ENCODE data around the gene BAHD1.

BAHD1 gene

DNA sequence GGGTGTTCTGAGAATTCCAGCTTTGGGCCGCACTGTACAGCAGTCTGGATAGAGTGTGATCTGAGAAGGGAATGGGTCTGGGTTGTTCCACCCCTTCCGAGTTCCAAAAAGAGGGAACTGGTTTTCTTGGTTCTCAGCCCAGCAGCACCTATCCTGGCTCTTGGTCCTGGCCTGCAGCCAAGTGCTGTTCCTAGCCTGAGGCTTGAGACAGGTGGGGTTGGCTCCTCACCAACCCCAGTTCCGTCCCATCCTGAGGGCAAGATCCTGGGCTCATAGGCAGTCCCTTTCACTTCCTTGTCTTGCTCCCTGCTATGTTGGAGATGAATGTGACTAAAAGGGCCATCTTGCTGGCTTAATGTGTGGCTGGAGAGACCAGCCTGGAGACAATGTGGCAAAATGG lies 20.0 kb upstream of the BAHD1 start:
- Histone ChIP-seq H3K27ac (no peak overlapping the region), H3K4me2 (no peak overlapping the region), H3K79me2 (ENCODE audit: insufficient read depth, low read depth) (no peaks in the 10 kb centered on the region), H3K4me1 (ENCODE audit: low read depth, poor library complexity, severe bottlenecking) (no peaks in the 10 kb centered on the region), H3K4me3 (IDR thresholded peaks at IDR 0.05; ENCODE audit: insufficient read depth, low read depth, low read length) (no peak overlapping the region), H2AFZ (ENCODE audit: low read depth) (no peak overlapping the region), H3K9ac (no peak overlapping the region), H3K36me3 (ENCODE audit: insufficient read depth) (no peaks in the 10 kb centered on the region), H4K20me1 (ENCODE audit: insufficient read depth) (no peaks in the 10 kb centered on the region), H3K27me3 (ENCODE audit: insufficient read depth, low read depth) (no peaks in the 10 kb centered on the region)
- TF ChIP-seq, protein P1, sequence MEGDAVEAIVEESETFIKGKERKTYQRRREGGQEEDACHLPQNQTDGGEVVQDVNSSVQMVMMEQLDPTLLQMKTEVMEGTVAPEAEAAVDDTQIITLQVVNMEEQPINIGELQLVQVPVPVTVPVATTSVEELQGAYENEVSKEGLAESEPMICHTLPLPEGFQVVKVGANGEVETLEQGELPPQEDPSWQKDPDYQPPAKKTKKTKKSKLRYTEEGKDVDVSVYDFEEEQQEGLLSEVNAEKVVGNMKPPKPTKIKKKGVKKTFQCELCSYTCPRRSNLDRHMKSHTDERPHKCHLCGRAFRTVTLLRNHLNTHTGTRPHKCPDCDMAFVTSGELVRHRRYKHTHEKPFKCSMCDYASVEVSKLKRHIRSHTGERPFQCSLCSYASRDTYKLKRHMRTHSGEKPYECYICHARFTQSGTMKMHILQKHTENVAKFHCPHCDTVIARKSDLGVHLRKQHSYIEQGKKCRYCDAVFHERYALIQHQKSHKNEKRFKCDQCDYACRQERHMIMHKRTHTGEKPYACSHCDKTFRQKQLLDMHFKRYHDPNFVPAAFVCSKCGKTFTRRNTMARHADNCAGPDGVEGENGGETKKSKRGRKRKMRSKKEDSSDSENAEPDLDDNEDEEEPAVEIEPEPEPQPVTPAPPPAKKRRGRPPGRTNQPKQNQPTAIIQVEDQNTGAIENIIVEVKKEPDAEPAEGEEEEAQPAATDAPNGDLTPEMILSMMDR (conservative IDR thresholded peaks at IDR 0.05; ENCODE audit: low read depth, low read length): no peak

DNA sequence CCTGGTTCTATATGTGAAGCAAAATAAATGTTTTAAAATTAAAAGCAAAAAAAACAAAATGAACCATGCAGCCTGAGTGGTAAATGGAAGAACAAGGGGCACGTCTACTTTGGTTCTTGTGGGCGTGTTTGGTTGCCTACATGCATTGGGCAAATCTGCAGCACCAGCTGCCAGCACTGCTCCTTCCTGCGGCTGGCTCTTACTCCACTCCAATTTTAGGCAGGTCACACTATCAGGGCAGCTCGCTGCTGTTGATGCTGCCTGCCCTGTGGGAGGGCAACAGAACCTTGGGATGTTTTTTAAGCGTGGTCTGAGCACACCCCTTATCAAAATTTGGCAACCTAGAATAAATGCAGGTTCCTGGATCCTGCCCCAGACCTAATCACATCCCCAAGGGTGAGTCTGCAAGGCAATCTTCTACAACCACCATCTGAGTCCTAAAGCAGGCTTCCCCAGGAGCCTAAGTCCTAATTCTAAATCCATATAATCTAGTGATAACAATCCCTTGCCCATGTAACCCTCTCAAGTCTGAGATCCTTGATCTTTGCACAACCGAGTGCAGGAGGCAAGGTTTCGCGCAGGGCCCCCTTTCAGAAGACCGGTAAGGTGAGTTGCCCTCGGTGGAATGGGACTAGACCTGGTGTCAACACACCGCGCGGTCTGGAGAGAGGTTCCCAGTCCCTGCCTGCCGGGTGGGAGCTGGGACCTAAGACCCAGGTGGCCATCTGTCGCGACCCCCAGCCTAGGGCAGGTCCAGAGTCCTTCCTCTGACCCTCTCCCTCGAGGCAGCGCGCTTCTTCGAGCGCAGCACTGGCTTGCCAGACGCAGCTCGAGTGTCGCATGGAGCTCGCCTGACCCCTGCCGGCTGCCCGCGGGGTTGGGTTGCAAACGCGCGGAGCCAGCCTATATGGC lies 19.3 kb upstream of the BAHD1 start:
- Histone ChIP-seq H3K4me2 (no peak overlapping the region), H3K9ac (no peak overlapping the region), H3K27ac (no peak overlapping the region), H3K79me2 (ENCODE audit: insufficient read depth, low read depth) (no peaks in the 10 kb centered on the region), H4K20me1 (ENCODE audit: insufficient read depth) (no peaks in the 10 kb centered on the region), H3K36me3 (ENCODE audit: insufficient read depth) (no peaks in the 10 kb centered on the region), H3K4me1 (ENCODE audit: low read depth, poor library complexity, severe bottlenecking) (no peaks in the 10 kb centered on the region), H3K4me3 (IDR thresholded peaks at IDR 0.05; ENCODE audit: insufficient read depth, low read depth, low read length) (no peak overlapping the region), H3K27me3 (ENCODE audit: insufficient read depth, low read depth) (no peaks in the 10 kb centered on the region), H2AFZ (ENCODE audit: low read depth) (no peak overlapping the region)
- TF ChIP-seq, protein P1 (conservative IDR thresholded peaks at IDR 0.05; ENCODE audit: low read depth, low read length): no peak

DNA sequence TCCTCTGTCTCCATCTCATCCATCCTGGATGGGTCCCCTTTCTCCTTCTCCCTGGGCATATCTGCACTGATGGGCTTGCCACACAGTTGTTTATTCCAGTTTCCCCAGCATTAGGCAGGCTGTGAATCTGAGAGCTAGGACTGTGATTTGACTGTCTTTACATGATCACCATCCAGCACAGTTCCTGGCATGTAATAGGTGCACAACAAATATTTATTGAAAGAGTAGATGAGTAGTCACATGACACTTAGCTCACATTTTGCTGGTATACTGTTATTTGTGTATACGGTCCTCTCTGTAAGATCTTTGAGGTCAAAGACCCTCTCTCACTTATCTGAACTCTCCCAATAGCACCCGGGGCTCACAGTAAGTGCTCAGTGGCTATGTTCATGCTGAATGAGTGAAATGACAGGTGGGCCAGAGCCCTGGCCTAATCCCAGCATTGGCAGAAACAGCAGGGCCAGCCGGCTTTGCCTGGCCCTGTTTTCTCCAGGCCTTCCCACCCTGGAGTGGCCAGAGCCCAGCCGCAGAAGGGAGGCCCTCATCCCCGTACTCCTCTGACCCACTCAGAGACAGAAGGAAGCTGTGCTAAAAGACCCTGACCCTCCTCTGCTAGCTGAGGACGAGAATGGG lies 16.2 kb upstream of the BAHD1 start:
- Histone ChIP-seq H3K27me3 (ENCODE audit: insufficient read depth, low read depth) (no peaks in the 10 kb centered on the region), H3K4me3 (IDR thresholded peaks at IDR 0.05; ENCODE audit: insufficient read depth, low read depth, low read length) (no peak overlapping the region), H3K4me1 (ENCODE audit: low read depth, poor library complexity, severe bottlenecking) (no peaks in the 10 kb centered on the region), H3K9ac (no peak overlapping the region), H2AFZ (ENCODE audit: low read depth) (no peak overlapping the region), H3K27ac (no peak overlapping the region), H3K4me2 (no peak overlapping the region), H4K20me1 (ENCODE audit: insufficient read depth) (no peaks in the 10 kb centered on the region), H3K36me3 (ENCODE audit: insufficient read depth) (no peaks in the 10 kb centered on the region), H3K79me2 (ENCODE audit: insufficient read depth, low read depth) (no peaks in the 10 kb centered on the region)
- TF ChIP-seq, protein P1 (conservative IDR thresholded peaks at IDR 0.05; ENCODE audit: low read depth, low read length): no peak

DNA sequence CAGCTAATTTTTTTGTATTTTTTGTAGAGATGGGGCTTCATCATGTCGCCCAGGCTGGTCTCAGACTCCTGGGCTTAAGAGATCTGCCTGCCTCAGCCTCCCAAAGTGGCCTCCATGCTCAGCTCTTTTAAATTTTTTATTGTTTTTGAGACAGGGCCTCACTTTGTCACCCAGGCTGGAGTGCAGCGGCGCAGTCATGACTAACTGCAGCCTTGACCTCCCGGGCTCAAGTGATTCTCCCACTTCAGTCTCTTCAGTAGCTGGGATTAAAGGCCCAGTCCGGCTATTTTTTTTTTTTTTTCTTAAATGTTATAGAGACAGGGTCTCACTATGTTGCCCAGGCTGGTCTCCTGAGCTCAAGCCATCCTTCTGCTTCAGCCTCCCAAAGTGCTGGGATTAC lies 15.1 kb upstream of the BAHD1 start:
- no peaks in the 10 kb centered on the region for H3K79me2 ChIP-seq (ENCODE audit: insufficient read depth, low read depth)
- no peak overlapping the region for H3K9ac ChIP-seq
- H4K20me1 ChIP-seq (ENCODE audit: insufficient read depth): no peaks in the 10 kb centered on the region
- H3K4me1 ChIP-seq (ENCODE audit: low read depth, poor library complexity, severe bottlenecking): no peaks in the 10 kb centered on the region
- no peaks in the 10 kb centered on the region for H3K27me3 ChIP-seq (ENCODE audit: insufficient read depth, low read depth)
- TF ChIP-seq, protein P1 (conservative IDR thresholded peaks at IDR 0.05; ENCODE audit: low read depth, low read length): no peak
- H2AFZ ChIP-seq (ENCODE audit: low read depth): no peak overlapping the region
- H3K27ac ChIP-seq: no peak overlapping the region
- no peak overlapping the region for H3K4me2 ChIP-seq
- H3K4me3 ChIP-seq (IDR thresholded peaks at IDR 0.05; ENCODE audit: insufficient read depth, low read depth, low read length): no peak overlapping the region
- no peaks in the 10 kb centered on the region for H3K36me3 ChIP-seq (ENCODE audit: insufficient read depth)
